AG04449 (cell line): Measurements from ENCODE around the gene GNPAT.

Source experiments
- CTCF ChIA-PET: fragments of 350-600 bp; formaldehyde crosslinking; extraction: SDS; loops from one replicate; lab custom pipeline; 2021; ENCODE audit warnings: antibody characterized with exemption; lab: Yijun Ruan, JAX
- POLR2A ChIA-PET: fragments of 400-600, 350-600 bp; formaldehyde crosslinking; extraction: SDS; loops from one replicate; lab custom pipeline; 2020; ENCODE audit warnings: antibody characterized with exemption, inconsistent platforms; lab: Yijun Ruan, JAX
- DNase-seq: peaks from one replicate; pipeline ENCODE4 v3.0.0-alpha.2; 2010; ENCODE audit warnings: low read depth, low spot score
- H3K4me3 ChIP-seq: 2 replicates; pipeline ENCODE4 v1.5.1; 2011; ENCODE audit warnings: low read depth, mild to moderate bottlenecking, control low read depth, low read length
- TF ChIP-seq, protein P1 (sequence below): IDR thresholded peaks from one replicate; pipeline ENCODE4 v1.5.1; 2011; ENCODE audit warnings: mild to moderate bottlenecking, moderate library complexity, low read length, control low read depth, inconsistent platforms; ENCODE audit not compliant: insufficient read depth; ENCODE audit errors: missing control alignments

GNPAT gene

DNA sequence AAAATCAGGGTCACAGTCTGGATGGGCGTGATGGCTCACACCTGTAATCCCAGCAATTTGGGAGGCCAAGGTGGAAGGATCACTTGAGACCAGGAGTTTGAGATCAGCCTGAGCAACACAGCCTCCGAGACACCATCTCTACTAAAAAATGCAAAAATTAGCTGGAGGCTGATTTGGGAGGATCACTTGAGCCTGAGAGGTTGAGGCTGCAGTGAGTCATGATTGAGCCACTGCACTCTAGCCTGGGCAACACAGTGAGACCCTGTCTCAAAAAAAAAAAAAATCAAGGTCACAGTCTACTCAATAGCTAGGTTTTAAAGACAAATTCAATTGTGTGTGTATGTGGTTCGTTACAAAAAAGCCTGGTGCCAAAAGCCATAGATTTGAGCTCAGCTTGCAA is 44.7 kb upstream of the GNPAT start:
- TF ChIP-seq, protein P1, sequence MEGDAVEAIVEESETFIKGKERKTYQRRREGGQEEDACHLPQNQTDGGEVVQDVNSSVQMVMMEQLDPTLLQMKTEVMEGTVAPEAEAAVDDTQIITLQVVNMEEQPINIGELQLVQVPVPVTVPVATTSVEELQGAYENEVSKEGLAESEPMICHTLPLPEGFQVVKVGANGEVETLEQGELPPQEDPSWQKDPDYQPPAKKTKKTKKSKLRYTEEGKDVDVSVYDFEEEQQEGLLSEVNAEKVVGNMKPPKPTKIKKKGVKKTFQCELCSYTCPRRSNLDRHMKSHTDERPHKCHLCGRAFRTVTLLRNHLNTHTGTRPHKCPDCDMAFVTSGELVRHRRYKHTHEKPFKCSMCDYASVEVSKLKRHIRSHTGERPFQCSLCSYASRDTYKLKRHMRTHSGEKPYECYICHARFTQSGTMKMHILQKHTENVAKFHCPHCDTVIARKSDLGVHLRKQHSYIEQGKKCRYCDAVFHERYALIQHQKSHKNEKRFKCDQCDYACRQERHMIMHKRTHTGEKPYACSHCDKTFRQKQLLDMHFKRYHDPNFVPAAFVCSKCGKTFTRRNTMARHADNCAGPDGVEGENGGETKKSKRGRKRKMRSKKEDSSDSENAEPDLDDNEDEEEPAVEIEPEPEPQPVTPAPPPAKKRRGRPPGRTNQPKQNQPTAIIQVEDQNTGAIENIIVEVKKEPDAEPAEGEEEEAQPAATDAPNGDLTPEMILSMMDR: no peak
- no peak overlapping the region for H3K4me3 ChIP-seq
- CTCF ChIA-PET: interaction anchor here (0.6 to 1.4 kb wide), 2 partner anchors 14 to 432 kb away, joined by 4 to 6 read pairs; no protein-coding TSS in a partner anchor
- POLR2A ChIA-PET: no interaction called here
- no peak for DNase-seq

DNA sequence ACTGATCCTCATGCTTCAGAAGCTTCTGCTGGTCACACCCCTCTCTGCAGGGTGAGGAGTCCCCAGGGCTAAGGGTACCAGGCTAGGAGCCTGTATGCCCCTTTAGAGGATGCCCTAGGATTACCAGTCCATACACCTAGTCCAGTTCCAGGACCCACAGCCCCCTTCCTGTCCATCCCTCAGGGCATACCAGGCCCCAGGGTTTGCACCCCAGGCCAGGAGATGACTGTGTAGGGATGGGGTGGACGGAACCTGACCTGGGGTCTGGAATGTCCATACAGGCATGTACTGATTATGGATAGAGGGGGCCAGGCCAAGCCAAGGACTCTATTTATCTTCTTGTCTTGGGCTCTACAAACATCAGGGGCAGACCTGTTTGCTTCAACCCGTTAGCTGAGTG is 44.3 kb upstream of the GNPAT start:
- no peak for DNase-seq
- ChIA-PET CTCF (interaction anchor here (0.6 to 1.4 kb wide), 2 partner anchors 14 to 433 kb away, joined by 4 to 6 read pairs; no protein-coding TSS in a partner anchor), POLR2A (no interaction called here)
- H3K4me3 ChIP-seq: no peak overlapping the region
- TF ChIP-seq, protein P1: no peak

DNA sequence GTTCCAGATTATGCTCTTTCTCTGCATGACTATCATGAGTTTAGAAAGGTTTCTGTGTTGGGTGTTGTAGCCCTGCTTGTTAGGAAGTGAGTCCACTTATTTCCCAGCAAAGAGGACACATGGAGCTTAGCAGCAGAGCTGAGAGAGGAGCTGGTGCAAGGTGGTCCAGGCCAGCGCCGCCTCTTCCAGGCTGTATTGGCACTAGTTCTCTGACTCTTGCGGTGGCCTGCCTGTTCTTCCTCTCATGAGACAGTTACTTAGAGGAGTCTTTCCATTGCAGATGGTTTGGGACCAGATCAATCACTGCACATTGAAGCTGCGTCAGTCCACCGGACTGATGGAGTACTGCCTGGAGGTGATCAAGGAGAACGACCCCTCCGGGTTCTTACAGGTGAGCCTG is 41.1 kb upstream of the GNPAT start:
- ChIA-PET POLR2A (no interaction called here), CTCF (interaction anchor here (0.9 to 1.3 kb wide), 2 partner anchors 12 to 14 kb away, joined by 3 read pairs; no protein-coding TSS in a partner anchor)
- no peak for DNase-seq
- TF ChIP-seq, protein P1: no peak
- no peak overlapping the region for H3K4me3 ChIP-seq

DNA sequence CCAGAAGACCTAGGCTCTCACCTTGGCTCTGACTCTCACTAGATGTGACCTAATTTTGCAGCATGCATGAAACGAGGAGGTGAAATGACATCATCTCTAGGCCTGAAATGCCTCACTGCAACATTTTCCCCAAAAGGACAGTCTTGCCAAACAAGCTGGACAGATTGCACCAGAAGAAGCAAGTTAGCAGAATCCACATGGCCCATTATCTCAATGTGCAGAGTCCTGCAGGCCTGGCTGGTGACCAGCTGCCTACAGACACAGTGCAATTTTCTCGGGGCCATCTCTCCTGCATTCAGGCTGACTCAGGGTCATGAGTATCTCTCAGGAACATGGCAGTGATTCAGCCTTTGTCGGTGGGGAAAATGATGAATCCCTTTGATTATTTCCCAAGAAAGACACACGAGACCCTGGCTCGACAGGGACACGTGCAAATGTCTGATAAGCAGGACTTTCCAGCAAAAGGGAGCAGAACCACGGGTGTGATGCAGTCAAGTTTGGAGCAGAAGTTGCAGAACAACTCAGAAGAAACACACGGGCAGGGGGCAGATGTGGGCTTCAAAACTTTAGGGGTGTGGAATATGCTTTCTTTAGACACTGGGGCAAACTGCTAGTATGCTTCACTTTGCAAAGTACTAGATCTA is 40.5 kb upstream of the GNPAT start:
- H3K4me3 ChIP-seq: no peak overlapping the region
- DNase-seq: no peak
- TF ChIP-seq, protein P1: no peak
- ChIA-PET POLR2A (no interaction called here), CTCF (interaction anchor here (1.1 to 1.3 kb wide), 2 partner anchors 11 to 12 kb away, joined by 3 to 4 read pairs; no protein-coding TSS in a partner anchor)

DNA sequence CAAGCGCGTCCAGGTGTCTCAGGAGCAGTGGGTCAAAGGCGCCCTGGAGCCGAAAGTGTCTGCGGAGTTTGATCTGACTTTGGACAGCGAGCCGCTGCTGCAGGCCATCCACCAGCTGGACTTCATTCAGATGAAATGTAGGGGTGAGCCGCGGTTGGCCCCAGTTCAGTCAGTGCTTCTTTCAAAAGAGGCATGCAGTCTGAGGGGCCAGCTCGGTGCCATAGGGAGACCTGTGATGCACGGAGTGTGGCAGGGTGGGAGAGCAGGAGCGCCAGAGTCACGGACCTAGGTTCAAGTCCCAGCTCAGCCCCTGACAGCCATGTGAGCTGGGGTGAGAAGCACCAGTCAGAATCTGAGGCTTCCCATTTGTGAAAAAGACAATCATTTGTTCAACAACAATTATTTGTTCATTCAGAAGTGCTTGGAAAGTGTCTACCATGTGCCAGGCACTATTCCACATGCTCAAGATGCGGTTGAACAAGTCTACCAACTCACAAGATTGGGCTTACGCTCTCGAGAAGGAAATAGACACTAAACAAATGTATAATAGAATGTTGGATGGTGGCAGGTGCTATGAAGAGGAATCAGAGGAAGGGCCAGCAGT is 39.5 kb upstream of the GNPAT start:
- ChIA-PET CTCF (interaction anchor here (1.1 kb wide), 1 partner anchor 11 kb away, joined by 4 read pairs; no protein-coding TSS in a partner anchor), POLR2A (no interaction called here)
- TF ChIP-seq, protein P1: no peak
- no peak for DNase-seq
- H3K4me3 ChIP-seq: no peak overlapping the region

DNA sequence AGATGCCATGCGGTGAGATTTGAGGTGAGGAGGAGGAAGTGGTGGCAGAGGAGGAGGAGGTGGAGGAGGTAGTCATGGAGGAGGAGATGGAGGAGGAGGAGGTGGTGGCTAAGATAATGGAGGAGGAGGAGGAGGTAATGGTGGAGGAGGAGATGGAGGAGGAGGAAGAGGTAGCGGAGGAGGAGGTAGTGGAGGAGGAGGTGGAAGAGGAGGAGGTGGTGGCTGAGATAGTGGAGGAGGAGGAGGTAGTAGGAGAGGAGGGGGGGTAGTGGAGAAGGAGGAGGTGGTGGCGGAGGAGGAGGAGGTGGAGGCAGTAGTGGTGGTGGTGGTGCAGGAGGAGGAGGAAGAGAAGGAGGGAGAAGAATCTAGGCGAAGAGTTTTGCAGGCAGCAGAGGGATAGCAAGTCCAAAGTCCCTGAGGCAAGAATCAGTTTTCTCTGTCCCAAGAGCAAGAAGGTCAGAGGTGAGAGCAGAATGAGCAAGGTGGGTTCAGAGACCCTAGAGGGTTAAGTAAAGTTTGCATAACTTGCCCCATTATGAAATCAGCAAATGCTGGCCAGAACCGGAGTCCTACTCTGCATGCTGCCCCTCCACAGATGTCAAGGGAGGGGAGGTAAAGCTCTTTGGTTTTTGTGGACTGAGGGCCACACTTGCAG is 38.9 kb upstream of the GNPAT start:
- no peak for DNase-seq
- no peak overlapping the region for H3K4me3 ChIP-seq
- TF ChIP-seq, protein P1: no peak
- ChIA-PET POLR2A (no interaction called here), CTCF (interaction anchor here (0.5 to 1.6 kb wide), 5 partner anchors 9 to 219 kb away, joined by 3 to 4 read pairs (median 3); no protein-coding TSS in a partner anchor)
